Panc1 (cell line): ENCODE measurements around the gene NEO1. TPM values are rescaled to one million over a fixed set of nuclear protein-coding genes. Genes with fewer than 3 reads are reported as not detected.

Experiments used
- ATAC-seq: fragments of 200-7000 bp; cut with Tn5 transposase; 2 replicates; pipeline ENCODE4 v1.9.1; 2020; ENCODE audit warnings: mild to moderate bottlenecking, moderate library complexity
- BruUV-seq: library from RNA; stranded (reverse); fragments of 400-500 nt; replicated peaks from 2 replicates; lab custom pipeline; 2021; lab: Mats Ljungman, UMichigan
- CTCF ChIA-PET: fragments of 300-600 bp; sonication (Branson Sonifier 250); formaldehyde crosslinking; loops from one replicate; lab custom pipeline; 2022; ENCODE audit warnings: antibody characterized with exemption; lab: Charles Lee
- POLR2A ChIA-PET: fragments of 300-600 bp; sonication (Branson Sonifier 250); formaldehyde crosslinking; loops from one replicate; lab custom pipeline; 2022; ENCODE audit warnings: antibody characterized with exemption; lab: Charles Lee
- DNase-seq: peaks from one replicate; pipeline ENCODE4 v3.0.0-alpha.2; 2010; ENCODE audit warnings: low read depth, low spot score
- H3K27ac ChIP-seq: 2 replicates; pipeline ENCODE4 v1.5.1; 2011; ENCODE audit warnings: mild to moderate bottlenecking, low read length, inconsistent platforms
- H3K27me3 ChIP-seq: fragments of 200-500 bp; sonication (Bioruptor generic); 2 replicates; pipeline ENCODE4 v1.6.0; 2014; ENCODE audit warnings: low read length, inconsistent platforms; ENCODE audit not compliant: control insufficient read depth, insufficient read depth
- H3K36me3 ChIP-seq: fragments of 200-500 bp; sonication (Bioruptor generic); 2 replicates; pipeline ENCODE4 v1.5.1; 2014; ENCODE audit warnings: inconsistent platforms, mild to moderate bottlenecking, low read length, moderate library complexity; ENCODE audit not compliant: control insufficient read depth, insufficient read depth
- H3K4me1 ChIP-seq: 2 replicates; pipeline ENCODE4 v1.5.1; 2011; ENCODE audit warnings: inconsistent platforms, mild to moderate bottlenecking, low read length, moderate library complexity; ENCODE audit not compliant: control insufficient read depth, insufficient read depth
- H3K4me3 ChIP-seq, 2 experiments: 2 replicates each; pipeline ENCODE4 v1.5.1; 2011 to 2012; ENCODE audit warnings: low read depth in 2 of 2, low read length in 2 of 2, mild to moderate bottlenecking in 2 of 2, inconsistent platforms in 1 of 2, moderate library complexity in 1 of 2
- H3K9me3 ChIP-seq: fragments of 200-500 bp; sonication (Bioruptor generic); 2 replicates; pipeline ENCODE4 v1.5.1; 2014; ENCODE audit warnings: low read depth, mild to moderate bottlenecking, inconsistent platforms, low read length, moderate library complexity; ENCODE audit not compliant: control insufficient read depth, insufficient read depth
- POLR2AphosphoS5 ChIP-seq: IDR thresholded peaks from 2 replicates; pipeline ENCODE4 v1.6.1; 2012; ENCODE audit warnings: mild to moderate bottlenecking, low read depth, low read length, moderate library complexity
- SIN3A ChIP-seq: IDR thresholded peaks from 2 replicates; pipeline ENCODE4 v1.6.1; 2012; ENCODE audit warnings: low read depth, mild to moderate bottlenecking, low read length, moderate library complexity, borderline replicate concordance; ENCODE audit not compliant: insufficient read depth
- TCF7L2 ChIP-seq: IDR thresholded peaks from 2 replicates; pipeline ENCODE4 v1.6.1; 2011; ENCODE audit warnings: mild to moderate bottlenecking, low read depth, low read length, inconsistent platforms
- in situ Hi-C: cut with HindIII; loops from 2 replicates; pipeline ENCODE4 v1.10.0; 2016; ENCODE audit warnings: low sequenced_read_pairs, low pct_unique_long_range_greater_than_20kb
- intact Hi-C: fragments of 100-400 bp; cut with micrococcal nuclease; formaldehyde crosslinking; loops from one replicate; pipeline ENCODE4 v1.10.0; 2022; ENCODE audit not compliant: unreplicated experiment
- total RNA-seq: library from RNA; stranded (reverse); gene quantifications from one replicate; pipeline ENCODE4 v1.2.1, GENCODE V29; 2021; ENCODE audit not compliant: unreplicated experiment
- TF ChIP-seq, protein P1 (sequence below), 2 experiments: IDR thresholded peaks; 2 replicates each; pipeline ENCODE4 v1.6.1; 2011 to 2012; ENCODE audit warnings: low read depth in 2 of 2, control low read depth in 1 of 2, low read length in 1 of 2, mild to moderate bottlenecking in 1 of 2, moderate library complexity in 1 of 2; ENCODE audit not compliant: insufficient read depth in 1 of 2
- TF ChIP-seq, protein P2 (sequence below): fragments of 450-650 bp; IDR thresholded peaks from 2 replicates; pipeline ENCODE4 v1.5.1; 2017; ENCODE audit warnings: mild to moderate bottlenecking

The NEO1 gene
- total RNA-seq, 1 experiment from 2014 or later, result 7.5 TPM

DNA sequence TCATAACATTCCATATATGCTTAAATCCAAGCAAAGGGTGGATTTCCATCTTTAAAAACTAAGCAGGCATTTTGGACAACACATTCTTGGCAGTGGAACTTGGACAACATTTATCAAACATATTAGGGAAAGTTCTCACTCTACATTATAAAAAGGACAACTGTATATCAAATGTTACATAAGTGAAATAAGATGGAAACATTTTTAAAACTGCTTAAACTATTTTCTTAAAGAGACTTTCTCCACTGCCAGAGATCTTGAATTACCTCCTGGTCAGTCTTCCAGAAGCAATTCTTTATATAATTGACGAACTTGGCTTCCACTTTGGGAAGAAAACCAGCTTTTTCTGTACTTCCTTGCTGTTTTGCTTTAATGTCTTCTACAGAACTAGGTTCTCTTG lies 109.3 kb downstream of the NEO1 start:
- no peak overlapping the region for H3K4me3 ChIP-seq
- no peak overlapping the region for H3K27ac ChIP-seq
- DNase-seq (no peak), ATAC-seq (no peak)
- intact Hi-C loops (no loop called here), in situ Hi-C loops (no loop called here)
- H3K4me1 ChIP-seq, result no peaks in the 10 kb centered on the region
- no peaks in the 10 kb centered on the region for H3K36me3 ChIP-seq
- peaks cover 7% of the 10 kb centered on the region; the same call in 1 of the 2 replicates for H3K9me3 ChIP-seq
- ChIA-PET POLR2A (no interaction called here), CTCF (no interaction called here)
- no TSS peak for BruUV-seq
- no peaks in the 10 kb centered on the region; the same call in 1 of the 2 replicates for H3K27me3 ChIP-seq
- TF ChIP-seq POLR2AphosphoS5 (no peak), TCF7L2 (no peak), SIN3A (no peak)
- TF ChIP-seq, protein P1, sequence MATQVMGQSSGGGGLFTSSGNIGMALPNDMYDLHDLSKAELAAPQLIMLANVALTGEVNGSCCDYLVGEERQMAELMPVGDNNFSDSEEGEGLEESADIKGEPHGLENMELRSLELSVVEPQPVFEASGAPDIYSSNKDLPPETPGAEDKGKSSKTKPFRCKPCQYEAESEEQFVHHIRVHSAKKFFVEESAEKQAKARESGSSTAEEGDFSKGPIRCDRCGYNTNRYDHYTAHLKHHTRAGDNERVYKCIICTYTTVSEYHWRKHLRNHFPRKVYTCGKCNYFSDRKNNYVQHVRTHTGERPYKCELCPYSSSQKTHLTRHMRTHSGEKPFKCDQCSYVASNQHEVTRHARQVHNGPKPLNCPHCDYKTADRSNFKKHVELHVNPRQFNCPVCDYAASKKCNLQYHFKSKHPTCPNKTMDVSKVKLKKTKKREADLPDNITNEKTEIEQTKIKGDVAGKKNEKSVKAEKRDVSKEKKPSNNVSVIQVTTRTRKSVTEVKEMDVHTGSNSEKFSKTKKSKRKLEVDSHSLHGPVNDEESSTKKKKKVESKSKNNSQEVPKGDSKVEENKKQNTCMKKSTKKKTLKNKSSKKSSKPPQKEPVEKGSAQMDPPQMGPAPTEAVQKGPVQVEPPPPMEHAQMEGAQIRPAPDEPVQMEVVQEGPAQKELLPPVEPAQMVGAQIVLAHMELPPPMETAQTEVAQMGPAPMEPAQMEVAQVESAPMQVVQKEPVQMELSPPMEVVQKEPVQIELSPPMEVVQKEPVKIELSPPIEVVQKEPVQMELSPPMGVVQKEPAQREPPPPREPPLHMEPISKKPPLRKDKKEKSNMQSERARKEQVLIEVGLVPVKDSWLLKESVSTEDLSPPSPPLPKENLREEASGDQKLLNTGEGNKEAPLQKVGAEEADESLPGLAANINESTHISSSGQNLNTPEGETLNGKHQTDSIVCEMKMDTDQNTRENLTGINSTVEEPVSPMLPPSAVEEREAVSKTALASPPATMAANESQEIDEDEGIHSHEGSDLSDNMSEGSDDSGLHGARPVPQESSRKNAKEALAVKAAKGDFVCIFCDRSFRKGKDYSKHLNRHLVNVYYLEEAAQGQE (IDR thresholded peaks at IDR 0.05; ENCODE audit: insufficient read depth in 1 of 2, low read depth in 2 of 2, low read length in 1 of 2), result no peak
- TF ChIP-seq, protein P2, sequence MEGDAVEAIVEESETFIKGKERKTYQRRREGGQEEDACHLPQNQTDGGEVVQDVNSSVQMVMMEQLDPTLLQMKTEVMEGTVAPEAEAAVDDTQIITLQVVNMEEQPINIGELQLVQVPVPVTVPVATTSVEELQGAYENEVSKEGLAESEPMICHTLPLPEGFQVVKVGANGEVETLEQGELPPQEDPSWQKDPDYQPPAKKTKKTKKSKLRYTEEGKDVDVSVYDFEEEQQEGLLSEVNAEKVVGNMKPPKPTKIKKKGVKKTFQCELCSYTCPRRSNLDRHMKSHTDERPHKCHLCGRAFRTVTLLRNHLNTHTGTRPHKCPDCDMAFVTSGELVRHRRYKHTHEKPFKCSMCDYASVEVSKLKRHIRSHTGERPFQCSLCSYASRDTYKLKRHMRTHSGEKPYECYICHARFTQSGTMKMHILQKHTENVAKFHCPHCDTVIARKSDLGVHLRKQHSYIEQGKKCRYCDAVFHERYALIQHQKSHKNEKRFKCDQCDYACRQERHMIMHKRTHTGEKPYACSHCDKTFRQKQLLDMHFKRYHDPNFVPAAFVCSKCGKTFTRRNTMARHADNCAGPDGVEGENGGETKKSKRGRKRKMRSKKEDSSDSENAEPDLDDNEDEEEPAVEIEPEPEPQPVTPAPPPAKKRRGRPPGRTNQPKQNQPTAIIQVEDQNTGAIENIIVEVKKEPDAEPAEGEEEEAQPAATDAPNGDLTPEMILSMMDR, result no peak

DNA sequence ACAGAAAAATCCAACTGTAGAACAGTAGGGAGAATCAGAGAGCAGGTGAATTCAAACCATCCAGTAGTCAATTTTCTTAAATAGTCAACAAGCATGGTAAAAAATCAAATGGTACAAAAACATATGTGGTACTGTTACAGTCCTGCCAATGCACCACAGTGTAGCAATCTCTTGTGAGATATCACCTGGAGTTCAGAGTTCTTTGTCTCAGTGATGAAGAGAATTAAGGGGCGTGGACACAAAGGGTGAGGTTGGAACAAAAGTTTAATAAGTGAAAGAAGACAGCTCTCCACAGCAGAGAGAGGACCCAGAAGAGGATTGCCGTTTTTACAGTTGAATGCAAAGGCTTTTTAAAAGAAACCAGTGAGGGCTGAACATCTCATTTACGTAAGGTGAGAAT lies 113.2 kb downstream of the NEO1 start:
- ChIA-PET CTCF (no interaction called here), POLR2A (no interaction called here)
- ATAC-seq (no peak), DNase-seq (no peak)
- H3K9me3 ChIP-seq, result peaks cover 7% of the 10 kb centered on the region; the same call in 1 of the 2 replicates
- BruUV-seq, result no TSS peak
- H3K36me3 ChIP-seq, result no peaks in the 10 kb centered on the region
- H3K27ac ChIP-seq, result no peak overlapping the region
- no peaks in the 10 kb centered on the region for H3K4me1 ChIP-seq
- no peak overlapping the region for H3K4me3 ChIP-seq
- 0 out of 2 replicates have a peak, but pooled peaks cover 2% of the 10 kb centered on the region for H3K27me3 ChIP-seq
- in situ Hi-C loops, result no loop called here
- TF ChIP-seq, protein P2, result no peak
- TF ChIP-seq, protein P1 (IDR thresholded peaks at IDR 0.05; ENCODE audit: insufficient read depth in 1 of 2, low read depth in 2 of 2, low read length in 1 of 2), result no peak
- TF ChIP-seq TCF7L2 (no peak), SIN3A (no peak), POLR2AphosphoS5 (no peak)
- intact Hi-C loops, result no loop called here
